ENCODE results near the gene IPPK.

IPPK gene

DNA sequence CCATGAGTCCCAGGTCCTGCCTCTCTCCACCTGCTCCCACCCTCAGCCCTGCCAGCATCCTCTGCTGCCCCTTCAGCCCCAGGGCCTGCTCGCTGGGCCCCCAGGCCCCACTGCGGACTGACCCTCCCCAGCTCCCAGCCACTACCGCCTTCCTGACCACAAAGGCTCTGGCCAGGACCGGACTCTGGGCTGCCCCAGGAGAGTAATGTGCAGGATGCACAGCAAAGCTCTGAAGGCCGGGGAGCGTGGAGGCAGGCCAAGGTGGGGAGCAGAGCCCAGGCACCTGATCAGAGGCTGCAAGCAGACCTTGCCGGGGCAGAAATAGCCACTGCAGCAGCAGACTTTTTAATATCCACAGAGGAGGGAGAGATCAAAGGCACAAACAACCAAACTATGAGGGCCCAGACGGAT is 27.9 kb downstream of the IPPK start:
- in situ Hi-C loops (cut with HindIII; ENCODE audit: low sequenced_read_pairs): no loop called here
- no peak overlapping the region for H3K4me3 ChIP-seq (ENCODE audit: low read depth, low read length)
- no peak for DNase-seq (ENCODE audit: low read depth, low spot score)
- TF ChIP-seq, protein P1, sequence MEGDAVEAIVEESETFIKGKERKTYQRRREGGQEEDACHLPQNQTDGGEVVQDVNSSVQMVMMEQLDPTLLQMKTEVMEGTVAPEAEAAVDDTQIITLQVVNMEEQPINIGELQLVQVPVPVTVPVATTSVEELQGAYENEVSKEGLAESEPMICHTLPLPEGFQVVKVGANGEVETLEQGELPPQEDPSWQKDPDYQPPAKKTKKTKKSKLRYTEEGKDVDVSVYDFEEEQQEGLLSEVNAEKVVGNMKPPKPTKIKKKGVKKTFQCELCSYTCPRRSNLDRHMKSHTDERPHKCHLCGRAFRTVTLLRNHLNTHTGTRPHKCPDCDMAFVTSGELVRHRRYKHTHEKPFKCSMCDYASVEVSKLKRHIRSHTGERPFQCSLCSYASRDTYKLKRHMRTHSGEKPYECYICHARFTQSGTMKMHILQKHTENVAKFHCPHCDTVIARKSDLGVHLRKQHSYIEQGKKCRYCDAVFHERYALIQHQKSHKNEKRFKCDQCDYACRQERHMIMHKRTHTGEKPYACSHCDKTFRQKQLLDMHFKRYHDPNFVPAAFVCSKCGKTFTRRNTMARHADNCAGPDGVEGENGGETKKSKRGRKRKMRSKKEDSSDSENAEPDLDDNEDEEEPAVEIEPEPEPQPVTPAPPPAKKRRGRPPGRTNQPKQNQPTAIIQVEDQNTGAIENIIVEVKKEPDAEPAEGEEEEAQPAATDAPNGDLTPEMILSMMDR (IDR thresholded peaks at IDR 0.05; ENCODE audit: low read depth, low read length): no peak

DNA sequence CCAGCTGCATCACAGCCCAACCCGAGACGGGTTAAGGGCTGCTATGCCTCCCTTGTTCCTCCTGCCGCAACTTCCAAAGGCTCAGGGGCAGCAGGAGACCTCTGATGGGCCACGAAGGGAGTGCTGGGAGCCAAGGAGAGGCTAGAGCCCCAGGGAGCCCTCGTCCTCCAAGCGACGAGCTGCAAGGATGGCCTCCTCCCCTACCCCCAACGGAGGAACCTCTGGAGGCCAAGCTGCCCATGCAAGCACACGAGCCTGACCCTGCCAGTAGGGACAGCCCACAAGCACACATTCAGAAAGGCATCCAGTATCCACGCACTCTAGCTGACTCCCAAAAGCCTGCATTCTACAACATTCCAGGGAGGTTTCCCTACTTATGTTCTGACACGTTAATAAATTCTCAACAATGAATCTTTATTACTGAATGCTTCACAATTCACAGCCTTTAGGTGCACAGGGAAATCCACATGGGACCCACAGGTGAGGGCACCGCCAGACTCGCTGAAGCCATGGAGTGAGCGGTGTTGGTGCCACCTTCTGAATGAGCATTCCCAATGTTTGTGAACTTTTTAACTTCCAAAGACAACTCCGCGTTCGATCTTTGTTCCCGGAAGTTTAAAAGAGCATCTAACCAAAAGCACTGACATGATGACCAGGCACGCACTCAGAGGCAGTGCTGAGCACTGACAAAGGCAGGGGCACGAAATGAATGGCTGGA is 28.7 kb downstream of the IPPK start:
- in situ Hi-C loops (cut with HindIII; ENCODE audit: low sequenced_read_pairs): no loop called here
- H3K4me3 ChIP-seq (ENCODE audit: low read depth, low read length): no peak overlapping the region
- no peak for DNase-seq (ENCODE audit: low read depth, low spot score)
- TF ChIP-seq, protein P1 (IDR thresholded peaks at IDR 0.05; ENCODE audit: low read depth, low read length): no peak

DNA sequence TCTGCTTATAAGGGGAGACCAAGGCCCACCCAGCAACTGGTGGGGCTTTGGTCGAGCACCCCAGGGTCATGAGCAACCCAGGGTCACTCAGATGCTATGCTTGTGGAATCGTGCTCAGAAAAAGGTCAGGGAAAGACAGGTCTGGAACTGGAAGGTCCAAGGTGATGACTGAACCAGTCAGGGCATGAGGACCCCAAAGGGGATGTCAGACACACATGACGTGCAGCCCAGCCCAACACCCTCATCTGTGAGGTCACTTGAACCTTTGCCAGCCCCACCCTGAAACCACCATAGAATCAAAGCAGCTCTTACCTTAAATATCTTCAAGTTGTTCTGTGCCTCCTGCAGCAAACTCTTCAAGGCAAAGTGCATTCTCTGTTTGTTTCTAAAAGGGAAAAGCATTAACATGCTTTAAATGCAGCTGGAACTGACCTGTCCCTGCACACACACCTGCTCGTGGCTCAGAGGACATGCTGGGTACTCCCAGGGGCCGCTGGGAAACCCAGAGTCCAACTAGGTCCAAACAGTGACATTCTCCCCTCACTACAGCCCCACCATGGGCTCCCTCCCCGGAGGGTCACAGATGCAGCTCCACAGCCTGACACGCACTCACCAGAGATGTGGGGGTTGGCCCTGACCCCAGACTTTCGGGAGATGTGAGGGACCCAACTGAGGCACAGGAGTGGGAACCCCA is 29.4 kb downstream of the IPPK start:
- DNase-seq (ENCODE audit: low read depth, low spot score): no peak
- no peak overlapping the region for H3K4me3 ChIP-seq (ENCODE audit: low read depth, low read length)
- TF ChIP-seq, protein P1 (IDR thresholded peaks at IDR 0.05; ENCODE audit: low read depth, low read length): no peak
- in situ Hi-C loops (cut with HindIII; ENCODE audit: low sequenced_read_pairs): no loop called here

DNA sequence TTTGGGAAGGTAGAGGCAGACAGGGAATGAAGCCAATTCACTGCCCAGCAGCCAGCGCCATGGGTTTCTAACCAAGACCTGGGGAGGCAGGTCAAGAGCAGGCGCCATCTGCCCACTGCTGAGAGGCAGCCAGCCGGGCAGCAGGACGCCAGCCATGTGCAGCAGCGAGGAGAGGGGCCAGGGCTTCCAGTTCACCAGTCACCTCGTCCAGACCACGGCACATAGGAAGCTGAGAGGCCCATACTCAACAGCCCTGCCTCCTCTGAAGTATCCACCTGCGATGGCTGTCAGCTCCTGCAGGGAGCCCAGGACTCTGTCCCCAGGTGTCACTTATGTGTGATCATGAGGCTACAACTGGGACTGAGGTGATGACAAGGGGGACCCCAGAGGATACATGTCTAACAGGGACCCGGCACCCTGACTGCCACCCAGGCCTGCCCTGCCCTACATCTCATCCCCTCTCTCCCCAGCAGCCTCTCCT is 30.1 kb downstream of the IPPK start:
- TF ChIP-seq, protein P1 (IDR thresholded peaks at IDR 0.05; ENCODE audit: low read depth, low read length): no peak
- in situ Hi-C loops (cut with HindIII; ENCODE audit: low sequenced_read_pairs): no loop called here
- DNase-seq (ENCODE audit: low read depth, low spot score): no peak
- no peak overlapping the region for H3K4me3 ChIP-seq (ENCODE audit: low read depth, low read length)

DNA sequence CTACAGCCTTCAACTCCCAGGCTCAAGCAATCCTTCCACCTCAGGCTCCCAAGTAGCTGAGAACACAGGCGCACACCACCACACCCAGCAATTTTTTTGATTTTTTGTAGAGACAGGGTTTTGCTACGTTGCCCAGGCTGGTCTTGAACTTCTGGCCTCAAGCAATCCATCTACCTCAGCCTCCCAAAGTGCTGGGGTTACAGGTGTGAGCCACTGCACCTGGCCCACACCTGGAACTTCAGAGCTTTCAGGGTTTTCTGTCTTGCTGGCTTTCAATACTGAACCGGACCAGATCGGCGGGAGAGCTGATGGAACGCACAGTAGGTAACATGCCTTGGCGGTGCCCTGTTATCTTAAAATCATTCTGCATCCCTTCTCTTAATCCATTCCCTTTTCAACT is 30.8 kb downstream of the IPPK start:
- in situ Hi-C loops (cut with HindIII; ENCODE audit: low sequenced_read_pairs): no loop called here
- TF ChIP-seq, protein P1 (IDR thresholded peaks at IDR 0.05; ENCODE audit: low read depth, low read length): no peak
- H3K4me3 ChIP-seq (ENCODE audit: low read depth, low read length): no peak overlapping the region
- no peak for DNase-seq (ENCODE audit: low read depth, low spot score)

DNA sequence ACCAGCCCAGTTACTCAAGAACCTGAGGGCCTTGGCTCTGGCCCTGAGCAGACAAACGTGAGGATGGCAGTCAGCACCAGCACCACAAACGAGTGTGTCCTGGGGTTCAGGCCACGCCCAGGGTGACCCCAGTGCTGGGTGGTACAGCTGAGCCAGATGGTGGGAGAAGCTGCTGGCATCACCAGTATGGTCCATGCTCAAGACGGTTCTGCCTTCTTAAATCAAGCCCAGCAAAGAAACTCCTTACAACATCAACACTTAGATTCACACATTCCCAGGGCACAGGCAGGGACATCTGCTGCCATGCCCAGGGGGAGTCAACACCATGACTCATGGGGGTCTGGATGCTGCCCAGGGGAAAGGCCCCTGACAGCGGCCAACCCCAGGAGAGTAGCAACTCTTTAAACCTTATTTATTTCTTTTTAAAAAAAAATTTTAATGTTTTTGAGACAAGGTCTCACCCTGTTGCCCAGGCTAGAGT is 31.3 kb downstream of the IPPK start:
- in situ Hi-C loops (cut with HindIII; ENCODE audit: low sequenced_read_pairs): no loop called here
- no peak overlapping the region for H3K4me3 ChIP-seq (ENCODE audit: low read depth, low read length)
- no peak for DNase-seq (ENCODE audit: low read depth, low spot score)
- TF ChIP-seq, protein P1 (IDR thresholded peaks at IDR 0.05; ENCODE audit: low read depth, low read length): no peak
